Measurements from ENCODE around the gene ANTXRL. TPM values are rescaled to one million over a fixed set of nuclear protein-coding genes. Genes with fewer than 3 reads are reported as not detected.
"Not testable (repeated sequence)": the region's sequence is repeated elsewhere in the genome, so short reads cannot be mapped to it uniquely, and the experiment has no call there.

The ANTXRL gene
- total RNA-seq, 2 experiments from 2014 or later, result not detected

GRCh38 chr10:46293832-46294640 is 7.2 kb downstream of the ANTXRL start:
- Mint-ChIP-seq H3K27ac (no peak overlapping the region), H3K4me1 (peaks cover 12% of the 10 kb centered on the region), H3K4me3 (no peak overlapping the region), H3K36me3 (no peaks in the 10 kb centered on the region), H3K9me3 (no peaks in the 10 kb centered on the region), H3K27me3 (no peaks in the 10 kb centered on the region)
- DNase-seq, result no peak

- Mint-ChIP-seq H3K4me1 (peaks cover 12% of the 10 kb centered on the region), H3K9me3 (no peaks in the 10 kb centered on the region), H3K36me3 (no peaks in the 10 kb centered on the region), H3K27ac (no peak overlapping the region), H3K4me3 (no peak overlapping the region), H3K27me3 (no peaks in the 10 kb centered on the region)
- no peak for DNase-seq
Measured at GRCh38 chr10:46294641-46295220, 7.9 kb downstream of the ANTXRL start.

GRCh38 chr10:46295350-46296010 is 8.7 kb downstream of the ANTXRL start:
- H3K4me3 Mint-ChIP-seq, H3K27ac Mint-ChIP-seq, H3K27me3 Mint-ChIP-seq, DNase-seq, H3K36me3 Mint-ChIP-seq, H3K9me3 Mint-ChIP-seq: not testable (repeated sequence)
- H3K4me1 Mint-ChIP-seq, result peaks cover 14% of the 10 kb centered on the region

GRCh38 chr10:46296086-46296485 is 9.3 kb downstream of the ANTXRL start:
- H3K27me3 Mint-ChIP-seq, H3K36me3 Mint-ChIP-seq, H3K27ac Mint-ChIP-seq, H3K9me3 Mint-ChIP-seq, DNase-seq, H3K4me3 Mint-ChIP-seq: not testable (repeated sequence)
- H3K4me1 Mint-ChIP-seq, result peaks cover 14% of the 10 kb centered on the region

- no peak overlapping the region for H3K27ac Mint-ChIP-seq
- no peak overlapping the region for H3K4me3 Mint-ChIP-seq
- H3K9me3 Mint-ChIP-seq, result no peaks in the 10 kb centered on the region
- no peaks in the 10 kb centered on the region for H3K36me3 Mint-ChIP-seq
- H3K27me3 Mint-ChIP-seq, result no peaks in the 10 kb centered on the region
- peaks cover 14% of the 10 kb centered on the region for H3K4me1 Mint-ChIP-seq
- DNase-seq, result no peak
Measured at GRCh38 chr10:46296641-46297141, 9.9 kb downstream of the ANTXRL start.

GRCh38 chr10:46297406-46298204 is 10.8 kb downstream of the ANTXRL start:
- H3K4me3 Mint-ChIP-seq, result no peak overlapping the region
- H3K36me3 Mint-ChIP-seq, result no peaks in the 10 kb centered on the region
- DNase-seq, result no peak
- H3K27me3 Mint-ChIP-seq, result no peaks in the 10 kb centered on the region
- H3K9me3 Mint-ChIP-seq, result no peaks in the 10 kb centered on the region
- peaks cover 14% of the 10 kb centered on the region for H3K4me1 Mint-ChIP-seq
- no peak overlapping the region for H3K27ac Mint-ChIP-seq

GRCh38 chr10:46298477-46299285 is 11.9 kb downstream of the ANTXRL start:
- no peak for DNase-seq
- Mint-ChIP-seq H3K4me1 (peaks cover 14% of the 10 kb centered on the region), H3K27me3 (no peaks in the 10 kb centered on the region), H3K27ac (no peak overlapping the region), H3K4me3 (no peak overlapping the region), H3K9me3 (no peaks in the 10 kb centered on the region), H3K36me3 (no peaks in the 10 kb centered on the region)

- DNase-seq, result no peak
- peaks cover 14% of the 10 kb centered on the region for H3K4me1 Mint-ChIP-seq
- no peaks in the 10 kb centered on the region for H3K9me3 Mint-ChIP-seq
- no peaks in the 10 kb centered on the region for H3K36me3 Mint-ChIP-seq
- no peak overlapping the region for H3K4me3 Mint-ChIP-seq
- H3K27ac Mint-ChIP-seq, result no peak overlapping the region
- no peaks in the 10 kb centered on the region for H3K27me3 Mint-ChIP-seq
Measured at GRCh38 chr10:46299286-46299535, 12.4 kb downstream of the ANTXRL start.

GRCh38 chr10:46299536-46300369 is 13.0 kb downstream of the ANTXRL start:
- no peaks in the 10 kb centered on the region for H3K27me3 Mint-ChIP-seq
- no peak for DNase-seq
- H3K27ac Mint-ChIP-seq, result no peak overlapping the region
- H3K4me3 Mint-ChIP-seq, result no peak overlapping the region
- no peaks in the 10 kb centered on the region for H3K9me3 Mint-ChIP-seq
- H3K4me1 Mint-ChIP-seq, result peaks cover 14% of the 10 kb centered on the region
- H3K36me3 Mint-ChIP-seq, result no peaks in the 10 kb centered on the region

- H3K4me1 Mint-ChIP-seq, result peaks cover 14% of the 10 kb centered on the region
- H3K4me3 Mint-ChIP-seq, result not testable (repeated sequence)
Measured at GRCh38 chr10:46300370-46300711, 13.5 kb downstream of the ANTXRL start.

GRCh38 chr10:46301056-46301645 is 14.4 kb downstream of the ANTXRL start:
- no peak overlapping the region for H3K4me3 Mint-ChIP-seq
- DNase-seq, result no peak
- no peak overlapping the region for H3K27ac Mint-ChIP-seq
- no peaks in the 10 kb centered on the region for H3K36me3 Mint-ChIP-seq
- H3K9me3 Mint-ChIP-seq, result no peaks in the 10 kb centered on the region
- no peaks in the 10 kb centered on the region for H3K27me3 Mint-ChIP-seq
- H3K4me1 Mint-ChIP-seq, result peaks cover 14% of the 10 kb centered on the region

More at GRCh38 chr10:46300370-46300711, 13.5 kb downstream of the ANTXRL start:
- not testable (repeated sequence) for H3K9me3 Mint-ChIP-seq, H3K27me3 Mint-ChIP-seq, H3K27ac Mint-ChIP-seq, DNase-seq, H3K36me3 Mint-ChIP-seq

- H3K4me1 Mint-ChIP-seq, result peaks cover 14% of the 10 kb centered on the region
- H3K27me3 Mint-ChIP-seq, result no peaks in the 10 kb centered on the region
- no peaks in the 10 kb centered on the region for H3K9me3 Mint-ChIP-seq
- H3K36me3 Mint-ChIP-seq, result no peaks in the 10 kb centered on the region
- no peak overlapping the region for H3K27ac Mint-ChIP-seq
- no peak overlapping the region for H3K4me3 Mint-ChIP-seq
- no peak for DNase-seq
Measured at GRCh38 chr10:46301721-46302479, 15.1 kb downstream of the ANTXRL start.

- H3K9me3 Mint-ChIP-seq, H3K4me3 Mint-ChIP-seq, H3K36me3 Mint-ChIP-seq, H3K27me3 Mint-ChIP-seq, DNase-seq, H3K27ac Mint-ChIP-seq: not testable (repeated sequence)
- peaks cover 14% of the 10 kb centered on the region for H3K4me1 Mint-ChIP-seq
Measured at GRCh38 chr10:46302765-46303352, 16.1 kb downstream of the ANTXRL start.
